ENCODE data around the gene MAPK6.

Gene MAPK6

GRCh38 chr15:52109559-52110451, 90.8 kb downstream of the MAPK6 start:
- no peak for DNase-seq

- no peak for DNase-seq
Observed at GRCh38 chr15:52111517-52112202, 92.6 kb downstream of the MAPK6 start.

GRCh38 chr15:52112203-52112750, 93.3 kb downstream of the MAPK6 start:
- DNase-seq = no peak

- DNase-seq = no peak
Observed at GRCh38 chr15:52113235-52113634, 94.2 kb downstream of the MAPK6 start.

- DNase-seq = no peak
Observed at GRCh38 chr15:52113708-52114107, 94.7 kb downstream of the MAPK6 start.

GRCh38 chr15:52114261-52115055, 95.4 kb downstream of the MAPK6 start:
- no peak for DNase-seq

GRCh38 chr15:52115598-52116427, 96.8 kb downstream of the MAPK6 start:
- DNase-seq = no peak

Data from NCI-H82 (cell line).